Measurements from ENCODE around the gene CD55. TPM values are rescaled to one million over a fixed set of nuclear protein-coding genes. Genes with fewer than 3 reads are reported as not detected.

The CD55 gene
- total RNA-seq, 1 experiment from 2014 or later: 75.4 TPM

GRCh38 chr1:207355060-207355459, 33.6 kb downstream of the CD55 start:
- ChIA-PET CTCF (no interaction called here), POLR2A (no interaction called here), RAD21 (ENCODE audit: low non-redundant PET in 1 of 2, low total read pairs in 2 of 2, uncharacterized antibody in 2 of 2, unreplicated experiment in 2 of 2) (no interaction called here)
- BruUV-seq (replicated peaks): no TSS peak
- intact Hi-C loops (cut with micrococcal nuclease): no loop called here
- Histone ChIP-seq H3K4me1 (ENCODE audit: control insufficient read depth in 1 of 2, insufficient read depth in 2 of 2, low read length in 2 of 2) (no peaks in the 10 kb centered on the region), H3K9me3 (ENCODE audit: control insufficient read depth in 1 of 2, insufficient read depth in 1 of 2, low read depth in 1 of 2, low read length in 2 of 2) (no peaks in the 10 kb centered on the region), H3K27ac (ENCODE audit: low read depth, low read length) (no peak overlapping the region), H3K9ac (ENCODE audit: low read length) (no peak overlapping the region), H2AFZ (ENCODE audit: low read depth, low read length, poor library complexity, severe bottlenecking) (no peak overlapping the region), H3K79me2 (ENCODE audit: insufficient read depth, low read length) (no peaks in the 10 kb centered on the region), H4K20me1 (ENCODE audit: insufficient read depth) (no peaks in the 10 kb centered on the region), H3K36me3 (ENCODE audit: control insufficient read depth in 1 of 2, insufficient read depth in 2 of 2, low read length in 2 of 2) (0 out of 4 replicates have a peak, but pooled peaks cover 0 to 4% of the 10 kb centered on the region in 2 experiments), H3K4me3 (replicated peaks in 1 of 2; ENCODE audit: low read depth in 1 of 2, low read length in 2 of 2) (no peak overlapping the region), H3K9me2 (ENCODE audit: insufficient read depth) (no peaks in the 10 kb centered on the region), H3K27me3 (ENCODE audit: insufficient read depth, low read length) (no peaks in the 10 kb centered on the region), H3K4me2 (ENCODE audit: low read length) (no peak overlapping the region)
- no peak for TF ChIP-seq ATF3 (IDR thresholded peaks at IDR 0.05)
- TF ChIP-seq RAD21 (IDR thresholded peaks at IDR 0.05; ENCODE audit: low read depth): no peak
- TF ChIP-seq EGR1 (IDR thresholded peaks at IDR 0.05; ENCODE audit: low read depth): no peak
- no peak for TF ChIP-seq CEBPB (IDR thresholded peaks at IDR 0.05; ENCODE audit: low read depth)
- no peak for TF ChIP-seq SRF (IDR thresholded peaks at IDR 0.05; ENCODE audit: low read depth)
- no peak for TF ChIP-seq CTCF (IDR thresholded peaks at IDR 0.05 in 2 of 3, conservative IDR thresholded peaks at IDR 0.05 in 1 of 3; ENCODE audit: borderline replicate concordance in 1 of 3, insufficient read depth in 1 of 3, low read depth in 2 of 3, low read length in 2 of 3)
- TF ChIP-seq CBX3 (IDR thresholded peaks at IDR 0.05; ENCODE audit: low read depth): no peak
- TF ChIP-seq MAX (IDR thresholded peaks at IDR 0.05): no peak
- TF ChIP-seq POLR2AphosphoS5 (IDR thresholded peaks at IDR 0.05; ENCODE audit: low read depth, low read length): no peak
- no peak for TF ChIP-seq JUND (IDR thresholded peaks at IDR 0.05)
- TF ChIP-seq SIN3A (IDR thresholded peaks at IDR 0.05; ENCODE audit: low read depth): no peak
- TF ChIP-seq ZFX (IDR thresholded peaks at IDR 0.05): no peak
- no peak for TF ChIP-seq ZBTB33 (IDR thresholded peaks at IDR 0.05; ENCODE audit: extremely low read depth, insufficient replicate concordance, low read length)
- ATAC-seq (no peak), DNase-seq (ENCODE audit: low read depth, low spot score) (no peak)
